GM21367 (cell line): ENCODE measurements around the gene MSANTD2.
A peak's percentile ranks its signal among the peaks of the same experiment; 100 is the strongest.

ENCODE experiments used
- ATAC-seq: cut with Tn5 transposase; IDR thresholded peaks from one replicate; pipeline ENCODE4 v1.9.1; 2021; ENCODE audit not compliant: unreplicated experiment

Gene MSANTD2

DNA sequence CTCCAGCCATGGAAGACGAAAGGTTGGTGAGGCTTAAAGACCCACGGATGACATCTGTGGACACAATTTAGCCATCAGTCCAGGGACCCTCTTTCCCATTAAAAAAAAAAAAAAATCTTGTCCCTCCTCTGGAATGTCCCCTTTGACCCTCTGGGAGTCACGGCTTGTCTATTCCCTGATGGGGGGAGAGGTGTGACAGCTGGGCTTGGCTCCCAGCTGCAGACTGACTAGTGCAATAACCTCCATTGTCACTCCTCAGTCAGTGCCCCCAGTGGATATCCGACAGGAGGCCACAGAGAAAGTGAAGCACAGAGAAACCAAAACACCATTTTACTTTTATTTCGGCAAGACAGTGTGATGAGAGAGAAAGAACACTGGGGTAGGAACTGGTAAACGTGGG, 45.5 kb downstream of the MSANTD2 start:
- no peak for ATAC-seq

DNA sequence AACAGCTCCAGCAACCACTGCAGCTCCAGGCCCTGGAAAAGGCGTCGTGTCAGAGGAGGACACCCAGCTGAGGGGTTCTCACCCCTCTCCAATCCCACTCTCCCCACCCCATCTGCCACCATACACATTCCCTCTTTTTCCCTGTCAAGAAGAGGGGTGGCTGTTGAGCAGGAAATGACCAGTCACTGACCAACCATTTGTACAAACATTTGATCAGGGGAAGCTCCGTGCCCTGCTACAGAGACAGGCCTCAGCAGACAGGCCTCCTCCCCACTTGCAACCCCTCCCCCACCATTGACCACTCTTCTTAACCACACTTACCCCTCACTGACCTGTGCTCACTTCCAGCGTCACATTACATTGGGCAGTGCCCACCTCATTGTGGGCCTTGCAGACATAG, 45.9 kb downstream of the MSANTD2 start:
- no peak for ATAC-seq

DNA sequence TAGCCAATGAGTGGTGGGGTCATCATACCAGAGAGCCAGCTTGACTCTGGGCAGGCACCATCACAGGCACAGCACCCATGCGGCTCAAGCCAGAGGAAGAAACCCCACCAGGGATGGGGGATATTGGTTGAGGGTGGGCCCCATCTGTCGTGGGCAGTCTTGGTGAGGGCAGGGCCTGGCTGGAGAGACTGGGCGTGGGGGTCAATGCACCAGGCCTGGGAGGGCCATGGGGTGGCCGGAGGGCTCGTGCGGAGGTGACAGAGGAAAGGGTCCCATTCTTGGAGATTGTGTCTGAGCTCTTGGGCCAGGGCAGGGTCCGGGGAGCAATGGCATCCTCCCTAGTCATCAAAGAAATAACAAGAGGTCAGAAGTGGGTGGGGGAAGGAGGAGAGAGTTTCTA, 46.6 kb downstream of the MSANTD2 start:
- no peak for ATAC-seq

DNA sequence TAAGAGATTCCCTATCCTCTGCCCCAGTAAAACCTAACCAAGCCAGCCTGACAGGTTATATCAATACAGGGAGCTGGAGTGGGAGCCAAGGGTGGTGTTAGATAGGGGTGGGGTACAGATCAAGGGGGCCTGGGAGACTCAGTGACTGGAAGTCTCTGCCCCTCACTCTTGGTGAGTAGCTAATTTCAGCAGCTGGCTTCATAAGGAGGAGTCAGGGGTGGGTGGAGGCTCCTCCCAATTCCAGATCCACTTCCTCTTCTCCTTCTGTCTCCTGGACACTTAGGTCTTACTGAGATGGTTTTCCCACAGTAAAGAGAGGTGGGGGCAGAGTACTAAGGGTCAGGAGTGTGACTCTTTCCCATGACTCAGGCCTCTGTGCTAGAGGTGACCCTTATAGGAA, 47.0 kb downstream of the MSANTD2 start:
- ATAC-seq = no peak

DNA sequence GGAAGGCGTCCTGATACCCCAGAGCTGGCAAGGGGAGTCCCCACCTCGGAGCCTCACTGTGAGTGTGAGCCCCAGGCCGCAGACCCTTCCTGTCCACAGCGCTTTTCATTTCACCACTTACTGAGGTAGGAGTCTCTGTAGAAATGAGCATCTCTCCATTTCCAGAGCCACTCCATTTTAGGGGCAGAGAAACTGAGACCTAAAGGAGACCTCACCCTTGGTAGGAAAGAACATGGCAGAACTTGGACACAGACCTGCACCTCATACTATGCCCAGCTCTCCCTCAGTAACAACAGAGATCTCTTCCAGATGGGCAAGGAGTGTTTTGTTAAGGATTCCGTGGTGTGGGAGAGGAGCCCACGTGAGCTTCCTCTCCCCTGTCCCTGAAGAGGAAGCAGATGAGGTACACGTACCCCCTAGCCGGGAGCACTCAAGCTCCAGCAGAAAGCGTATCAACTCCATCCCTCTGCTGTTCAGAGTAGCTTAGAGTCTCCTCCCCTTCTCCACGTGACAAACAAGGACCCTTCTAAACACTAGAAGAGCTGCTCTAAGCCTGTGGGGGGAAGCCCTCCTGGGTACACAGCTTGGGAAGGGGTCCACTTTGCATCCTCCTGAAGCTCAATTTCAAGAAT, 47.6 kb downstream of the MSANTD2 start:
- ATAC-seq = no peak

DNA sequence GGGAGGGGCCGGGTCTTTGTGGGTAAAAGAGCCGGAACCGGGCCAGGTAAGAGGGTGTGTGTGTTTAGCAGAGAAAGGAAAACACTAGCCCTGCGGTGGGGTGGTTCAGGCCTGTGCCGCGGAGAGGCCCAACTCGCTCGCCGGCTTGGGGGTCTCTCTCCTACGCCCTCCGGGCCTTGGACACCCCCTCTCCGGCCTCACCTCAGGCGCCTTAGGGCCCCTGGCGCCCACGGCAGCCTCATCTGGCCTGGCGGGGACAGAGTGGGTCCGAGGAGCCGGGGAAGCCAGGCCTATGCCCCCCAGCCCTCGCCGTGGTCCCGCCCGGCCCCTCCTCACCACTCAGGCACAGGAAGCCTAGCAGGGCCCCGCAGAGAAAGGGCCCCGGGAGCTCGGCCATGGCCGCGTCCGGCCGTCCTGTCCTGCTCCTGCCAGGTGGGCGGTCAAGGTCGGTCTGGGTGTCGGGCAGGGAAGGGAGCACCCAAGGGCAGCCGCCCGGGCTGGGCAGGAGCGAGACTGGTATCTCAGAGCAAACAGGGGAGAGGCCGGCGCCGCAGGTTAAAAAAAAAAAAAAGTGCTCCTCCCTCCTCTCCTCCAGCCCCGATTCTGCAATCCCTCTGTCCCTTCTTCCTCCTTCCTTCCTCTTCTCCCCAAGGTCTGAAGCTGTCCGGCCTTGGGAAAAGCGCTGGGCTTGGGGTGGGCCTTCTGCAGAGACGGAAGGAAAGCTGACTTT, 48.3 kb downstream of the MSANTD2 start, which contains the start of gene VSIG2:
TSS of gene VSIG2 (minus strand) at position 515 of the 730 bp plus-strand sequence. CDS start at position 397, 118 bp downstream.
- ATAC-seq = no peak

DNA sequence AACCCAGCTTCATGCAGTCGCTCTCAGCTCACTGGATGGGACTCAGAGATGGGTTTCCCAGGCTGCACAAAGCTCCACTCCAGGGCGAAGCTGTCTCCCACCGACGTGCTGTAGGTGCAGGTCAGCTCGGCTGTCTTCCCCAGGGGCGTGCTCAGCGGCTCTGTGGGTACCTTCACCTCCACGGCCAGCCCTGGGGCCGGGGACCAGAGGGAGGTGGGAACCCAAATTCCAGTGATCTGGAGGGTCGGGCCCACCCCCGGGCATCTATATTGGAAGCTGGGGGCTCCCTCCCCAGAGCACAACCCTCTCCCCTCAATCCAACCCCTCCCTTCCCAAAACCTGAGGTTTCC, 48.8 kb downstream of the MSANTD2 start:
- no peak for ATAC-seq

DNA sequence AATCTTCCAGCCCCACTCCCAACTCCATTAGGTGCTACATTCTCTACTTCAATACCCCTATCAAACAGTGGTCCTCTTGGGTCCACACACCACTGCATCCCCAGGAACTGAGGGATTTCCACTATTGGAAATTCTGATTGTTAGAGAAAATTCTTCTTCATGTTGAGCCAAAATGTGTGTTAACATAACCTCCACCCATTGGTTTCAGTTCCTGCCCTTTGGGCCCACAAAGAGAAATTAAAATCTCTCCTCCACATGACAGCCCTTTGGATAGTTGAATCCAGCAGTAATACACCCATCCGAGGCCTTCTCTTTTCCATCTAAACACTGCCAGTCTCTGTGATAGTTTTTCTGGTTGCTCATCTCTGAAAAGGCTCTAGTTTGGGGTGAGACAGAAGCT, 50.3 kb downstream of the MSANTD2 start:
- ATAC-seq = no peak

DNA sequence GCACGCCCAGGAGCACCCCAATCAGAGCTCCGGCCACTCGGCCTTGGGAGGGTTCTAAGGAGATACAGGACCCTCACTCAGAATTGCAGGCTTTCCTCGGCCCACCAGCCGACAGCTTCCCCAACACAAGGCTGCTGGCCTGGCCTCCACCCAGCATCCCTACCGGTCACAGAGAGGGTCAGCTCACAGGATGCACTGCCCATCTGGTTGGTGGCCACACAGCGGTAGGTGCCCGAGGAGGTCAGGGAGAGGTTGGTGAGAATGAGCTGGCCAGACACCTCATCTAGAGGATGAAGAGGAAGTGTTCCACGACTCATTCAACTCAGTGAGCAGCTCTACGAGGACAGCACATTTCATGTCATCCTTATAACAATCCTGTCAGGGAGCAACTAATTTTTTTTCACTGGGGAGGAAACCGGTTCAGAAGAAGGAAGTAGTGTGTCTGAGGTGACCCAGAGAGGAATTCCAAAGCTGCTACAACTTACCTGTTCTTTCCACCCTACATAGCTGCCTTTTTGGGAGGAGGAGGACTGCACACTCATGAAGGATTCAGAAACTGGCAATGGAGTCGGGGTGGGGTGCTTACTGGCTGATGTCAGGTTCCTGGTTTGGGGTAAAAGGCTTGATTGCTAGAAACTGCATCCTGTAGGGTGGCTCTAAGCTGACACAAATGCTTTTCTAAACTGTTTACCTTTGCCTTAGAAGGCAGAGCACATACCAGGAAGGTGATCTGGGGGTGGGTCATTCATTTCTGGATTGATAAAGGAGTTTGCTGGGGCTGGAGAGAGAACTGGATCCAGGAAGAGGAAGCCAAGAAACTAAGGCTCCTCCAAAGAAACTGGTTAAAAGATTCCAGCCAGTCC, 51.5 kb downstream of the MSANTD2 start:
- ATAC-seq = no peak

DNA sequence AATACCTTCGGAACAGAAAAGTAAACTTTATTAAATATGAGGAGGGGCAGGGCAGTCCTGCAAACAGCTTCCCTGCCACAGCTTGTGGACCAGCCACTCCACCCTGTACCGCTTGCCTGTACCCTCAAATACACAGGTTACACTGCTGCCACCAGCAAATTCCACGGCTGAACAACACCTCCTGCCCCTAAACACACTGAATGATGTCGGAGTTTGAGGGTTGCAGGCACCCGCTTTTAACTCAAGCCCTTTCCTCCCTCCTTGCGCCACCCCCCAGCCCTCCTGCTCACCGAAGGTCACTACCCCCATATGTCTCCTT, 52.1 kb downstream of the MSANTD2 start:
- no peak for ATAC-seq

DNA sequence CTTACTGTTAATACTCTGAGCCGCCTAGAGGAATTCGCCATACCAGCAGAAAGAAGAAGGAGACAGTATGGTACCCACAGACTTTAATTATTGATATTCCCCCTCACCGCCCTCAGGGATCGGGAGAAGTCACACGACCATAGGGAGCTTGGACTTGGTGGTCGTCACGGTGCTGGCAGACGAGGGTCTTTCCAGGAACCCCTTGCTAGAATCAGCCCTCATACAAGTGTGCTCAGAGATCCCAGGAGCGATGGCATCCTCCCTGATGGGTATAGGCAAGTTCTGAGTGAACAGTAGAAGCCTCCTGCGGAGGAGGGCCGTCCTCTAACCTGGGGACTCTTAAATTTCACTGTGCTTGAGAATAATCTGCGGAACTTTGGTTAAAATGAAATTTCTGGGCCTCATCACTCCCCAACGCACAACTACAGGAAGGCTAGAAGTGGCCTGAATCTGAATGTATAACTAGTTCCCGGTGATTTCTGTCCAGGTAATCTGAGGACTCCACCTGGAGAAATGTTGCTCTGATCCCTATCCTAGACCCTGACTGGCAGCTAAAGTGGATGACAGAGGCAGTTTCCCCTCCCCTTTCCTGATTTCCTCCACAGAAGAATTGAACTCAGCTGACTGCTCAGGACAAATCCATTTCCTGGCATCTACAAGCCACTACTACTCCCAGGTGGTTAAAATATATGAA, 52.7 kb downstream of the MSANTD2 start:
- no peak for ATAC-seq

DNA sequence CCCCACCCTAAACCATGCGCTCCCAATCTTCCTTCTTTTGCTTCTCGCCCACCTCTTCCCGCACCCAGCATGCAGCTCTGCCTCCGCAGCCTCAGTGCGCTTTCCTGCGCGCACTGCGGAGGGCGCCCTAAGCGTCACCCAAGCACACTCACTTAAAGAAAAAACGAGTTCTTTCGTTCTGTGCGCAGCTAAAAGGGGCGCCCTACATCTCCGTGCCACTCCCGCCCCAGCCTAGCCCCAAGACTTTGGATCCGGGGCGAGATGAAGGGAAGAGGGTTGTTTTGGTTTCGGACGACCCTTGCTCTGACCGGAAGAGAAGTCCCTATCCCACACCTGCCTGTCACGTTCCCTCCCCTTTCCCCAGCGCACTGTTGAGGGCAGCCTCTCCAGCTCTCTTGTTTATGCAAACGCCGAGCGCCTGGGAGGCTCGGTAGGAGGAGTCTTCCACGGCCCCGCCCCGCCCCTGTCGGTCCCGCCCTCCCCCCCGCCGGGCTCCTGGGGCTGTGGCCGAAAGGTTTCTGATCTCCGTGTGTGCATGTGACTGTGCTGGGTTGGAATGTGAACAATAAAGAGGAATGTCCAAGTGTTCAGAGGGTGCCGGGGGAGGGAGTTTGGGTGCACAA, 53.5 kb downstream of the MSANTD2 start:
- ATAC-seq = peak; percentile 92

DNA sequence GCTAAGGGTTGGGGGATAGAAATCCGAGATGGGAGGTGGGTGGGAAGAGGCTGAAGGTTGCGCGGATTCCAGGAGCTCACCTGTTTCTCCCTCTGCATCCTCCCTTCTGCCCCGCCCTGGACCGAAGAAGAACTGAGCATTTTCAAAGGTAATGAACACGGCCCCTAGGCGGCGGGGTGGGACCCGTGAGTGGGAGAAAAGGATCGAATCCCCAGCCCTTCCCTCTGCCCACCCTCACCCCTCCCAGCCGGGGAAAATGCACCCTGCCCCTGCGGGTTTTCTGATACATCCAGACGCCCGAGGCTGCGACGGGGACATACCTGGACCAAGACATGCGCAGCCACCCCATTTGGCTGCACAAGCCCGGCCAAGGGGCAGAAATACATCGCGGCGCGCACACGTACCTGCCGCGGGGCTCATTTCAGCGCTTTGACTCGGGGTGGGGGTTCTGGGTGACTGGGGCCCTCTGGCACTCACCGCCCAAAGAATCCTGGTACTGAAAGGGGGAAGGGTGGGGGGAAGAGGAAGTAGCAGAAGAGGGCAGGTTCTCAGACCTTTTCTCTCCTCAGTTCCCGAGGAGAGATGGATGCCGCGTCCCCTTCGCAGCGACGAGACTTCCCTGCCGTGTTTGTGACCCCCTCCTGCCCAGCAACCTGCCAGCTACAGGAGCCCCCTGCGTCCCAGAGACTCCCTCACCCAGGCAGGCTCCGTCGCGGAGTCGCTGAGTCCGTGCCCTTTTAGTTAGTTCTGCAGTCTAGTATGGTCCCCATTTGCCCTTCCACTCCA, 54.2 kb downstream of the MSANTD2 start:
- peak; percentile 16 for ATAC-seq

DNA sequence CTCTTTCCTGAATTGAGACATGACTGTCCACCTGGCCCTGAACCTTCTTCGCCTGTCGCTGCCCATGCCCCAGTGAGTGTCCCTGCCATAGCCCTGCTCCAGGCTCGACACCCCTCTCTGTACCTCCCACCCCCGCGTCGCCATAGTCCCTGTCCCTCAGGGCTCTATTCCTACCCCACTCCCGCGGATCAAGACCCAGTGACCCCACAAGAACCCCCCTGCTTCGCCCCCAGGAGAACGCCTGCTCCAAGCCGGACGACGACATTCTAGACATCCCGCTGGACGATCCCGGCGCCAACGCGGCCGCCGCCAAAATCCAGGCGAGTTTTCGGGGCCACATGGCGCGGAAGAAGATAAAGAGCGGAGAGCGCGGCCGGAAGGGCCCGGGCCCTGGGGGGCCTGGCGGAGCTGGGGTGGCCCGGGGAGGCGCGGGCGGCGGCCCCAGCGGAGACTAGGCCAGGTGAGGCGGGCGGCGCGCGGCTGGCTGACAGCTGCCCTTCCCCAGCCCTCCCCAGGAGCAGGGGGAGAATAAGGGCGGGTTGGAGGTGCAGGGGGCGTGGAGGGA, 54.9 kb downstream of the MSANTD2 start:
- ATAC-seq = no peak

DNA sequence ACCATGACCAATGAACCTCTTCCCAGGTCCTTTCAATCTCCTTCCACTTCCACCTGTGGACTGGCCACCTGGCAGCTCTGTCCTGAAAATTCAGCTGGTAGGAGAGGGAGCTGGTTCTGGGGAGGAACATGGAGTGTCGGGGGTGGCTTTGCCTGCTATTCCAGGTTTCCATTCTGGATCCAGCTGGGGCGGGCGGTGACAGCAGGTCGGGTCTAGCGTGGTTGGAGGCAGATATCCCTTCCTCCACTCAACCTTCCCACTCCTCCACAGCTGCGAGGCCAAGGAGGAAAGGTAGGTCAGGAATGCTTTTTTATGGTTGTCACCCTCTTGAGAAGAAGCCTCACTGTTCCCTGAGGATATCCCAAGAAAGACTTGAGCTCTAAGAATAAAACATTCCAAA, 57.2 kb downstream of the MSANTD2 start:
- ATAC-seq = no peak

DNA sequence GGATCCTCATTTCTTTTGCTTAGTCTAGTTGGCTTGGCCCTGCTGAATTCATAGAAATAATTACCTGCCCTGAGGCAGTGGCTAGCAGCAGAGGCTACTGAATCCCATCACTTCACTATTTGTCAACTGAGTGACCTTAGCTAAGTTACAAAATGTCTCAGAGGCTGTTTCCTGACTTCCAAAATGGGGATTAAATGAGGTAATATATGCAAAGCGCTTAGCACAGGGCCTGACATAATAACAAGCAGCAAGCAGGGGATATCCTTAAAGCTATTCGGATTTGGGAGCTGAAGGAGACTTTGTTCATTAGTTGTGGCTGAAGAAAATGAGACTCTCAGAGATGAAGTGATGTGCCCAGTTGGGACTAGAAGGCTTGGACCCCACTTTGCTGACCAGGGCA, 57.7 kb downstream of the MSANTD2 start:
- no peak for ATAC-seq

DNA sequence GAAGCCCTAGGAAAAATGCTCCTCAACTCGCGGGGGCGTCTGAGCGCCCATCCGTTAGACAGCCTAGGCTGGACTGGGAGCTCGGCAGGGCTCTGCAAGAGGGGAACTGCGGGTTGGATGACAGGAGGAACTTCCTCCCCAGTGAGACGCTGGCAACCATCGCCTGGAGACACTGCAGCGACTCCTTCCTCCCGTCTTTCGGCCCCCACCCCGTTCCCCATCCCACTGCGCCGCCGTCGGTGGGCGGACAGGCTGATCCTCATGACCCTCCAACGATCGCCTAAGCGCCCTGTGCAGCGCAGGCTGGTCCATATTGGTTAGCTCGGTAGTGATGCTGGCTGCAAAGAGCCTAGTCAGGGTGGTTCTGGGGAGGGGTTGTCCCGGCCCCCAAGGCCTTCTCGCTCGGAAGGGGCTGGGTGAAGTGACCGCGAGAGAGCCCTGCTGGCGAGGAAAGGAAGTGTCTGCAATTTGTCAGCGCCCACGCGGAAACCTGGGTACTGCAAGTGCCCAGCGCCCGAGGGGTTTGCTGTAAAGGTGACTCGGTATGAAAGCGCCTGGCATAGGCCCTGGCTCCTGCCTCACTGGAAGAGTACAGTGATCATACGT, 59.8 kb downstream of the MSANTD2 start:
- peak; percentile 27 for ATAC-seq

DNA sequence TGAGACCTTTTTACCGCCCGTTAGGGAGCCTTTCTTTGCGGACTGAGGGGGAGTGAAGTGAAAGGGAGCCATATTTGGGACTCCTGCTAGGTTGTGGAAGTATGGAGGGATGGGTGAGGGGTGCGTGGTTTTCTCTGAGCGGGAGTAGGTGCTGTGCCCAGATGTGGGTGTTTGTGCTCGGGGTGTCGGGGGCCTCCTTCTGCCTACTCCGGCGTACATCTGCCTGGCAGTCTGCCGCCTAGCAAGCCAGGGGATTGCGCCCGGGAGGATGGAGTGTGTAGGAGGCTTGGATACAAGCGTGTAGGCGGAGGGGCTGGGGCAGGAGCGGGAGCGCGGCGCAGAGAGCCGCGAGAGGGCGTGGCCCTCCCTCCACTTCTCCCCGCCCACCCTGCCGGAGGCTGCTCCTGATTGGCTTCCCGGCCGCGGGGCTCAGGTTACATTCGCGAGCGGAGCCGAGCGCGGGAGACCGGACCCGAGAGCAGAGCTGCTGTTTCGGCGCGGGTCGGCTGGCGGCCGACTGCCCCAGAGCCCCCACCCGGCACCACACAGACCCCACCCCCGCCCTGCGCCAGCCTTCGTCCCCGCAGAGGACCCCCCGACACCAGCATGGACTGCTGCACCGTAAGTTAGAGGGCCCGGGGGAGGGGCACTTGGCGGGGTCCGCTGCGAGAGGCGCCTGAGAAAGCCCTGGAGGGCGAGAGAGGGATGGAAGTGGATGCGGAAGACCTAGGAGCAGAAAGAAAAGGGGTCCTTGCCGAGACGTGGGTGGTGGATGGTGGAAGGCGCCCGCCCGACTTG, 60.5 kb downstream of the MSANTD2 start, which contains the start of gene NRGN:
TSS of gene NRGN (plus strand) at position 464 of the 798 bp plus-strand sequence. CDS start at position 607, 143 bp downstream.
- ATAC-seq = peak; percentile 98
